ENCODE results near the gene RAB17.

Gene RAB17

DNA sequence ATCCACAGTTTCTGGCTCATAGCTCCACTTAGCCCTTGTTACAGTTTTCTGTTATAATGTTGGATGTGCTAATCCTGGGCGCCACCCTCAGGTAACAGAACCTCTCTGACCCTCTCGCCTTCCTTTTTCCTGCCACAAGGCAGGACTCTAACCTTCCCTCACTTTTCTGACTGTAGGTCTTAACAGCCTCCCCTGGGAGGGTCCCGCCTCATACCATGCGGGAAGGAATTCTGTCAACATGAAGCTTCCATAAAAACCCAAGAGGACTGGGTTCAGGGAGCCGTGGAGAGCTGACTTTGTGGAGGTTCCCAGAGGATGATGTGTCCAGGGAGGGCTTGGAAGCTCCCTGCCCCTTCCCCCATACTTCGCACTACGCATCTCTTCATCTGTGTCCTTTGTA, 11.9 kb upstream of the RAB17 start:
- Histone ChIP-seq H3K4me1 (no peaks in the 10 kb centered on the region), H3K9me3 (no peaks in the 10 kb centered on the region; the same call in 1 of the 2 replicates), H3K36me3 (no peaks in the 10 kb centered on the region), H3K27me3 (no peaks in the 10 kb centered on the region), H3K4me3 (ENCODE audit: low read depth, low read length) (no peak overlapping the region)
- TF ChIP-seq, protein P1, sequence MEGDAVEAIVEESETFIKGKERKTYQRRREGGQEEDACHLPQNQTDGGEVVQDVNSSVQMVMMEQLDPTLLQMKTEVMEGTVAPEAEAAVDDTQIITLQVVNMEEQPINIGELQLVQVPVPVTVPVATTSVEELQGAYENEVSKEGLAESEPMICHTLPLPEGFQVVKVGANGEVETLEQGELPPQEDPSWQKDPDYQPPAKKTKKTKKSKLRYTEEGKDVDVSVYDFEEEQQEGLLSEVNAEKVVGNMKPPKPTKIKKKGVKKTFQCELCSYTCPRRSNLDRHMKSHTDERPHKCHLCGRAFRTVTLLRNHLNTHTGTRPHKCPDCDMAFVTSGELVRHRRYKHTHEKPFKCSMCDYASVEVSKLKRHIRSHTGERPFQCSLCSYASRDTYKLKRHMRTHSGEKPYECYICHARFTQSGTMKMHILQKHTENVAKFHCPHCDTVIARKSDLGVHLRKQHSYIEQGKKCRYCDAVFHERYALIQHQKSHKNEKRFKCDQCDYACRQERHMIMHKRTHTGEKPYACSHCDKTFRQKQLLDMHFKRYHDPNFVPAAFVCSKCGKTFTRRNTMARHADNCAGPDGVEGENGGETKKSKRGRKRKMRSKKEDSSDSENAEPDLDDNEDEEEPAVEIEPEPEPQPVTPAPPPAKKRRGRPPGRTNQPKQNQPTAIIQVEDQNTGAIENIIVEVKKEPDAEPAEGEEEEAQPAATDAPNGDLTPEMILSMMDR (IDR thresholded peaks at IDR 0.05; ENCODE audit: low read depth, low read length), result no peak
- no peak for DNase-seq

DNA sequence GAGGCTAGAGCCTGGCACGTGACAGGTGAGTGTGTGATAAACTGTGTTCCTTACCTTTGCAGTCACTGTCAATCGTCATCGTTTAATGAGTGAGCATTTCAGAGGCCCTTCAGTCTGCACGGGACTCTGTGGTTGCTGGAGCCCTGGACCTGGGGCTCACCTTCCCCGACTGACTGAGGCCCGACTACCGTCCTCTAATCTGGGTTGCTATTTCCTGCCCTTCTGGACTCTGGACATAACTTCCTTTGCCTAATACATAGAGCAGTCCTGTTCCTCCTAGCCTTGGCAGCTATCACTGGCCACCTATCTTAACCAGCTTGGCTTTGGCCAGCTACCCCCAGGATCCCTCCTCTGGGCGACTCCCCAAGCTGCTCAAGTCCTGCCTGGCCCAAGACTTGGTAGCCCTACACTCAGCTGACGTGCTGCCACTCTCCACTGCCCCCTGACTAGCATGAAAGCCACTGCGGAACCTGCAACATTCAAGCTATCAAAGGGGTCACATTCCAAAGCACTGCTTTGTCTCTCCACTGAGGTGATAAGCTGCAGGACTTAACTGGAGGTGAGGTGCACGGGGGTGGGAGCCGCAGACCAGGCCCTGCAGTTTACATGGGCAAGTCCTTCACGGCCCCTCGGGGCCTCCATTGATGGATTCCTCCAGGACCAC, 11.1 kb upstream of the RAB17 start:
- Histone ChIP-seq H3K27me3 (no peaks in the 10 kb centered on the region), H3K4me1 (no peaks in the 10 kb centered on the region), H3K9me3 (no peaks in the 10 kb centered on the region; the same call in 1 of the 2 replicates), H3K36me3 (no peaks in the 10 kb centered on the region), H3K4me3 (ENCODE audit: low read depth, low read length) (no peak overlapping the region)
- TF ChIP-seq, protein P1 (IDR thresholded peaks at IDR 0.05; ENCODE audit: low read depth, low read length), result peak; percentile 23; the same call in 1 of the 2 replicates
- DNase-seq, result no peak

DNA sequence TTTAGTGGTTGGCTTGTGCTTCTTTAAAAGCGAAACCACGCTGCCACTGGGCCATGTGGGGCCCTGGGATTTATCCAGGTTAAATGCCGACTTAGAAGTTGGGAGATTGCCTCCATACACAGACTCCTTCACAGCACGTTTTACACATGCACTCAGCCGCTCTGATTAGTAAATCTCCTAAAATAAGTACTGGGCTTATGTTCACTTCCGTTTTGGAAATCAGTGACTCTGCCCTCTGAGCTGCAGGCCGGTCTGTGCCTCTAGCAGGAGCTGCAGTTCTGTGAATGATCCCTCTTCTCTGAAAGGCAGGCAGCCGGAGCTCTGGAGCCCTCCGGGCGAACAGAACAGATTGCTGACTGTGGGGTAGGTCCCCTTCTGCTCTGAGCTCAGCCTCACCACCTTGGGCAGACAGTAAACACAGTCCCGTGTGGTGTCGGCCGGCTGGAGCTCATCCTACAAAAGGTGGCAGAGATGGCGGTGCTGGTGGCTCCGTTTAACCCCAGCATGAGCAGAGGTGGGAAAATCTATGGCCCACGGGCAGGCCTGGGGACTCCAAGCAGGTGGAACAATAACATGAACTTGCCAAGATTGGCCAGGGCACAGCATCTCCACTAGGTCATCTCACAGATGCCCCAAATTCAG, 9.8 kb upstream of the RAB17 start:
- no peaks in the 10 kb centered on the region for H3K27me3 ChIP-seq
- H3K9me3 ChIP-seq, result no peaks in the 10 kb centered on the region; the same call in 1 of the 2 replicates
- H3K36me3 ChIP-seq, result no peaks in the 10 kb centered on the region
- no peak overlapping the region for H3K4me3 ChIP-seq (ENCODE audit: low read depth, low read length)
- H3K4me1 ChIP-seq, result no peaks in the 10 kb centered on the region
- TF ChIP-seq, protein P1 (IDR thresholded peaks at IDR 0.05; ENCODE audit: low read depth, low read length), result no peak; the same call in 1 of the 2 replicates
- peak; percentile 41 for DNase-seq

DNA sequence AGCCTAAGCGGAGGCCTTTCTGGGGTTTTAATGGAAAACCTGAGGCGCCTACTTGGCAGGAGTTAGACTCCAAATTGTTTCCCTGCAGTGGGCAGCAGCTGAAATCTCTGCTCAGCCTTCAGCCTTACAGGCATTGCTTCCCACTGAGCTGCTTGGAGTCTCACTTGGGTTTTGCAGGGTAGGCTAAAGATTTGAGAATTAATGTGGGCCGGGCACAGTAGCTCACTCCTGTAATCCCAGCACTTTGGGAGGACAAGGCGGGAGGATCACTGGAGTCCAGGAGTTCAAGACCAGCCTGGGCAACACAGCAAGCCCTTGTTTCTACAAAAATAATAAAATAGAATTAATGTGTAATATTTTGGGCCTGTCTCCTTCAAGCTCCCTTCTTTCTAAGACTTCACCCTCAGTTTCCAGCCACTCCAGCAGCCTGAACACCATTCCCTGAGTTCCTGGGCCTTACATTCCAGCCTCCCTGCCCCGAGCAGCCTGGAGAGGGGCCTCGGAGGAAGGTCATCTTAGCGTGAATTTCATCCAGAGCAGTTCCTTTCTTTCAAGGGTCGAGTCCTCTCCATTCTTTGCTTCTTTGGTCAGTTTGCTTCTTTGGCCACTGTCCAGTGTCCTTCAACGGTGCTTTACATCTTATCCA, 9.1 kb upstream of the RAB17 start:
- no peak for DNase-seq
- Histone ChIP-seq H3K9me3 (no peaks in the 10 kb centered on the region; the same call in 1 of the 2 replicates), H3K4me3 (ENCODE audit: low read depth, low read length) (no peak overlapping the region), H3K4me1 (no peaks in the 10 kb centered on the region), H3K36me3 (no peaks in the 10 kb centered on the region), H3K27me3 (no peaks in the 10 kb centered on the region)
- TF ChIP-seq, protein P1 (IDR thresholded peaks at IDR 0.05; ENCODE audit: low read depth, low read length), result no peak

DNA sequence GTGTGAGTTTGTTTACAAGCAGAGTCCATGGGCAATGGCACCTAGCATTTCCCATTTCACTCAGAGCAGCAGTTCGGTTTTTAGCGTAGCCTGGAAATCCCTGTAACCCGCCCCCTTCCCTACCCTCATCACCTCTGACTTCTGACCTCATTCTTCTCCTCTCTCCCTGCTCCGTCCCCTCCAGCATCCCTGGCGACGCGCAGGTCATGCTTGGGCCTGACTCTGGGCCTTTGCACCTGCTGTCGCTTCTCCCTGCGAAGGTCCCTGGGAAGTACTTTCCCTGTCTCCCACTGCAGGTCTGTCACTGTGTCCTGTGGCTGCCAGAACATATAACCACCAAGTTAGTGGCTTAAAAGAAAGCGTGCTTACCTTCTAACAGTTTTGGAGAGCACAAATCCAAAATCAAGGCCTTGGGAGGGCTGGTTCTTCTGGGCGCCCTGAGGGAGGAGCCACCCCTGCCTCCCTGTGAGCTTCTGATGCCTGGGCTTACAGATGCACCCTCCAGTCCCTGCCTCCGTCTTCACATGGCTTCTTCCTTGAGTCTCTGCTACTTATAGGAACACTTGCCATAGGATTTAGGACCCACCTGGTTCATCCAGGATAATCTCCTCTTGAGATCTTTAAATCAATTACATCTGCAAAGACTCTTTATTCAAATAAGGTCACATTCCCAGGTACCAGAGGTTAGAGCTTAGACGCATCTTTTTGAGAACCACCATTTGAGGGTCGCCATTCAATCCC, 8.1 kb upstream of the RAB17 start:
- no peaks in the 10 kb centered on the region for H3K4me1 ChIP-seq
- H3K36me3 ChIP-seq, result no peaks in the 10 kb centered on the region
- TF ChIP-seq, protein P1 (IDR thresholded peaks at IDR 0.05; ENCODE audit: low read depth, low read length), result no peak
- no peak for DNase-seq
- no peaks in the 10 kb centered on the region for H3K27me3 ChIP-seq
- no peaks in the 10 kb centered on the region; the same call in 1 of the 2 replicates for H3K9me3 ChIP-seq
- H3K4me3 ChIP-seq (ENCODE audit: low read depth, low read length), result no peak overlapping the region

Measured in BE2C (cell line).